Fibroblast of the aortic adventitia (primary cell): ENCODE results near the gene MAD1L1. TPM values are rescaled to one million over a fixed set of nuclear protein-coding genes. Genes with fewer than 3 reads are reported as not detected.
"Not testable (repeated sequence)": the region's sequence is repeated elsewhere in the genome, so short reads cannot be mapped to it uniquely, and the experiment has no call there.

ENCODE experiments used
- DNase-seq: peaks from one replicate; pipeline ENCODE4 v3.0.0-alpha.2; 2010; ENCODE audit warnings: low read depth
- H3K4me3 ChIP-seq: 2 replicates; pipeline ENCODE4 v1.5.1; 2011; ENCODE audit warnings: low read depth, mild to moderate bottlenecking, control low read depth, low read length, moderate library complexity
- total RNA-seq: library from RNA; depleted of rRNA; stranded (reverse); fragments of >200 nt; gene quantifications from 2 replicates; pipeline ENCODE4 v1.2.3, GENCODE V29; 2012; ENCODE audit warnings: low replicate concordance
- TF ChIP-seq, protein P1 (sequence below): IDR thresholded peaks from 2 replicates; pipeline ENCODE4 v1.5.1; 2011; ENCODE audit warnings: mild to moderate bottlenecking, low read length, control low read depth, inconsistent platforms; ENCODE audit not compliant: insufficient read depth

The MAD1L1 gene
- total RNA-seq, 1 donor: 22.9 TPM

DNA sequence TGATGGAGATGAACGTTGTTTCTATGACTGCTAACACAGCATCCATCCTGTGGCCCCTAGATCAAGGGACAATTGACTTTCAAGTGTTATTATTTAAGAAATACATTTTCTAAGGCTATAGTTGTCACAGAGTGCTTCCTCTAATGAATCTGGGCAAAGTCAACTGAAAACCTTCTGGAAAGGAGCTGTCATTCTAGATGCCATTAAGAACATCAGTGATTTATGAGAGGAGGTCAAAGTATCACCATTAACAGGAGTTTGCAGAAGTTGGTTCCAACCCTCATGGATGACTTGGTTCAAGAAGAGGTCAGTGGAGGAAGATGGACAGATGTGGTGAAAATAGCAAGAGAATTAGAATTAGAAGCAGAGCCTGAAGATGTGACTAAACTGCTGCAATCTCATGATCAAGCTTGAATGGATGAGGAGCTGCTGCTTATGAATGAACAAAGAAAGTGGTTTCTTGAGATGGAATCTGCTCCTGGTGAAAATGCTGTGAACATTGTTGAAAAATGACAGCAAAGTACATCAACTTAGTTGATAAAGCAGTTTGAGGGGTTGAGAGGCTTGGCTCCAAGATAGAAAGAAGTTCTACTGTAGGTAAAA is 400.7 kb downstream of the MAD1L1 start:
- not testable (repeated sequence) for DNase-seq, H3K4me3 ChIP-seq

GRCh38 chr7:1831471-1831870 is 401.3 kb downstream of the MAD1L1 start:
- DNase-seq, H3K4me3 ChIP-seq: not testable (repeated sequence)

GRCh38 chr7:1829668-1830067 is 403.1 kb downstream of the MAD1L1 start:
- not testable (repeated sequence) for DNase-seq, H3K4me3 ChIP-seq

- H3K4me3 ChIP-seq: no peak overlapping the region
- TF ChIP-seq, protein P1, sequence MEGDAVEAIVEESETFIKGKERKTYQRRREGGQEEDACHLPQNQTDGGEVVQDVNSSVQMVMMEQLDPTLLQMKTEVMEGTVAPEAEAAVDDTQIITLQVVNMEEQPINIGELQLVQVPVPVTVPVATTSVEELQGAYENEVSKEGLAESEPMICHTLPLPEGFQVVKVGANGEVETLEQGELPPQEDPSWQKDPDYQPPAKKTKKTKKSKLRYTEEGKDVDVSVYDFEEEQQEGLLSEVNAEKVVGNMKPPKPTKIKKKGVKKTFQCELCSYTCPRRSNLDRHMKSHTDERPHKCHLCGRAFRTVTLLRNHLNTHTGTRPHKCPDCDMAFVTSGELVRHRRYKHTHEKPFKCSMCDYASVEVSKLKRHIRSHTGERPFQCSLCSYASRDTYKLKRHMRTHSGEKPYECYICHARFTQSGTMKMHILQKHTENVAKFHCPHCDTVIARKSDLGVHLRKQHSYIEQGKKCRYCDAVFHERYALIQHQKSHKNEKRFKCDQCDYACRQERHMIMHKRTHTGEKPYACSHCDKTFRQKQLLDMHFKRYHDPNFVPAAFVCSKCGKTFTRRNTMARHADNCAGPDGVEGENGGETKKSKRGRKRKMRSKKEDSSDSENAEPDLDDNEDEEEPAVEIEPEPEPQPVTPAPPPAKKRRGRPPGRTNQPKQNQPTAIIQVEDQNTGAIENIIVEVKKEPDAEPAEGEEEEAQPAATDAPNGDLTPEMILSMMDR: no peak
- DNase-seq: no peak
These were observed 403.6 kb downstream of the MAD1L1 start for GRCh38 chr7:1829111-1829510.

GRCh38 chr7:1828170-1828569 is 404.6 kb downstream of the MAD1L1 start:
- not testable (repeated sequence) for DNase-seq

DNA sequence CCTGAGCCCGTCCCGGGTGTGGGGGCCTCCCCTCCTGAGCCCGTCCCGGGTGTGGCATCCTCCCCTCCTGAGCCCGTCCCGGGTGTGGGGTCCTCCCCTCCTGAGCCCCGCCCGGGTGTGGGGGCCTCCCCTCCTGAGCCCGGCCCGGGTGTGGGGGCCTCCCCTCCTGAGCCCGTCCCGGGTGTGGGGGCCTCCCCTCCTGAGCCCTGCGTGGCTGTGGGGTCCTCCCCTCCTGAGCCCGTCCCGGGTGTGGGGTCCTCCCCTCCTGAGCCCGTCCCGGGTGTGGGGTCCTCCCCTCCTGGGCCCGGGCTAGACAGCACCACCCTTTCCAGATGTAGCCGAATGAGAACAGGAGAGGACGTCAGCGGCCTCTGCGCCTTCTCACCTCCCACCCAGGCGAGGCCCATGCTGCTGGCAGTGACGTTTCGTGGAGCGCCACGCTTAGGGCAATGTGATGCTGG is 405.2 kb downstream of the MAD1L1 start:
- DNase-seq: not testable (repeated sequence)

More at GRCh38 chr7:1828170-1828569, 404.6 kb downstream of the MAD1L1 start:
- H3K4me3 ChIP-seq: not testable (repeated sequence)

DNA sequence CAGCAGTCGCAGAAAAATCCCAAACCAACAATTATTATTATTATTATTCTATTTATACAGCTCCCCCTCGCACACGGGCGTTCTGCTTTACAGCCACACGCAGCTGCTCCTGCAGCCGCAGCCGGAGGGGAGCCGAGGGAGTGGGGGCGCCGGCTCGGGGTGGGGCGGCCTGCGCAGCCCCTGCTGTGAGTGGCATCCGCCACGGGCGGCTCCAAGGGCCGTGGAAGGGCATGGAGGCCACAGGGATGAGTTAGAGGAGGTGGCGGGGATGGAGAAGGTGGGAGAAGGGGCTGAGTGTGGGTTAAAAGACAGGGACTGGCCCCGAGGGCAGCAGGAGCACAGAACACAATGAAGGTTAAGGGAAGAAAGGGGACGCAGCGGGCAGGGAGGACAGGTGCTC is 405.8 kb downstream of the MAD1L1 start:
- not testable (repeated sequence) for DNase-seq, H3K4me3 ChIP-seq

More for the DNA sequence above, 405.2 kb downstream of the MAD1L1 start:
- not testable (repeated sequence) for H3K4me3 ChIP-seq

GRCh38 chr7:1825897-1826741 is 406.6 kb downstream of the MAD1L1 start:
- no peak overlapping the region for H3K4me3 ChIP-seq
- TF ChIP-seq, protein P1: no peak
- DNase-seq: no peak

GRCh38 chr7:1825647-1825896 is 407.2 kb downstream of the MAD1L1 start:
- not testable (repeated sequence) for H3K4me3 ChIP-seq, DNase-seq

- not testable (repeated sequence) for H3K4me3 ChIP-seq, DNase-seq
These were observed 407.7 kb downstream of the MAD1L1 start for GRCh38 chr7:1824882-1825646.

DNA sequence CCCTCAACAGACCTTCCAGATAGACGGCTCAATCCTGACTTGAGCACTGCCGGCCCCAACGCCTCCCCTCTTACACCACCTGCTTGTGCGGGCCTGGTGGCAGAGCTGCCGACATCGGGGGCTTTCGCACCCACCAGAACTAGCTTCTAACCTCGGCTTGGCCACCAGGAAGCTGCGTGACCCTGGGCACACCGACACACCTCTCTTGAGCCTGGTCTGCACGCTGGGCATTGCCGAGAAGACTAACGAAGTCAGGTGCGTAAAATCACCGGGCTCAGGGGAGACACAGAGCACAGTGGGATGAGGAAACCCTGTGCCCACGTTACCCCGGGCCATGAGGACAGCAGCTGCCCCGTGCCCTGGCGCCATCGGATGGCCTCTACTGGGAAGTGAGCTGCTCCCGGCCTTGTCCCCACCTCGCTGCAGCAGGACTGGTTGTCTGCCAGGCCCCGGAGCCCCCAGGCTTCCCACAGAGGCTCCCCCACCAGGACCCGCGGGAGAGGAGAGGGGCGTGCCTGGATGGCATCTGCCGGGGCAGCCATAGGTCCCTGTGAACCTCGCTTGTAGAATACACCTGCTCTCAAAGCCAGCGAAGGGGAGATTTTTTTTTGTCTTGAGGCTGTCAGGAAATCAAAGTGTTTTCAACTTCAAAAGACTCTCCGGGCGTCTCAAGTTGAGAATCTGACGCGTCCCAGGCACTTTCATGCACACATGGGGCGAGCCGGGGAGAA is 408.4 kb downstream of the MAD1L1 start:
- H3K4me3 ChIP-seq, DNase-seq: not testable (repeated sequence)
